GM18951 (cell line): ENCODE measurements around the gene NBPF1.

ENCODE experiments used
- POLR2A ChIP-seq: IDR thresholded peaks from 4 replicates; pipeline ENCODE4 v1.6.1; 2011; ENCODE audit warnings: mild to moderate bottlenecking; ENCODE audit not compliant: insufficient read length, insufficient read depth; ENCODE audit errors: extremely low read depth
- in situ Hi-C: fragments of 300-500 bp; cut with MboI; formaldehyde crosslinking; loops from one replicate; pipeline ENCODE4 v1.12.0; 2022; ENCODE audit warnings: low sequenced_read_pairs, mixed read lengths, inconsistent platforms; ENCODE audit not compliant: unreplicated experiment

NBPF1 gene

DNA sequence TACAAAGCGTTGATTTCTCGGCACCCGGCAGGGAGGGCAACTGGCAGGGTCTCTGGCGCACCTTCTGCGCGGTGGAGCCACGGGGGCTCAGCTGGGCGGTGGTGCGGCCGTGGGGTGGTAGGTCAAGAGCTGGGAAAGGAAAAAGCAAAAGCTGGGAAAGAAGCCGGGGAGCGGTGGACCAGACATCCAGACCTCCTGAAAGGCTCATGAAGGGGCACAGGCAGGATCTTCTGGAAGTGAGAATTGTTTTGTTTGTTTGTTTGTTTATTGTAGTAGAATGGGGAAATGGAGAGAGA, 92.1 kb downstream of the NBPF1 start:
- in situ Hi-C loops = loop anchor here (25.0 kb wide), 2 partner anchors 116 to 391 kb away; partner anchors contain the start of gene CROCC
- TF ChIP-seq POLR2A = no peak

DNA sequence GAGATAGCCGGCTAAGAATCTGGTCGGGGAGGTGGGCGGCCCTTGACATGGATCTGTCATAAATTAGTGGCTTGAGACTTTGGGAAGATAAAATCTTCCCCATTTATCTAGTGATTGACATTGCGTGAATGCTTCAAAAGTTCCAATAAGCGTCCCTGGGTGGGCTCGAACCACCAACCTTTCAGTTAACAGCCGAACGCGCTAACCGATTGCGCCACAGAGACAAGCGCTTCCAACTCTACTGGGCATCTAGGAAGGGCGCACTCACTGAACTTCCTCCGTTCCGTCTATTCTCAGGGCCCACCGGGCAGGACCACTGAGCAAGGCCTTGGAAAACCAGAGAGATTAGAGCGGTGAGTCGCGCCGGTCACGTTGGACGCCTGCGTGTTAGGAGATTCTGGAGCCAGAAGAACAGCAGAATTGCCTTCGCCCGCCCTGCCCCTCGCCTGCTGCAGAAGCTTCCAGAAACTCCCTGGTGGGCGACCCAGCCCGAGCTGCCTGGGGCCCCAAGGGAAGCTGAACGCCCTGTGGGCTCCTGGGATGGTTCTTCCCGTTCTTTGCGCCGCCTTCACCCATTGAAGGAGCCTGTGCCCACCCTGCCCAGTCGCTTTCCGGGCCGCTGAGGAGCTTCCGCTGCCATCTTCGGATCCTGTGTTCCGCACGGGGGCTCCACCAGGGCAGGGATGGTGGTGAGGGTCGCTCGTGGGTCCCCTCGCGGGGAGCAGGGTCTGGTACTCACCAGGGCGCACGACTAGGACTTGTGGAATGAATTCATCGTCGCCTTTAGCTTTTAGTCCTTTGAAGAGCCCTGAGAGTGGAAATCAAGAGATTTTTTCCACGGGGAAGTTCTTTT, 92.7 kb downstream of the NBPF1 start:
- in situ Hi-C loops = loop anchor here (25.0 kb wide), 2 partner anchors 117 to 392 kb away; partner anchors contain the start of gene CROCC

DNA sequence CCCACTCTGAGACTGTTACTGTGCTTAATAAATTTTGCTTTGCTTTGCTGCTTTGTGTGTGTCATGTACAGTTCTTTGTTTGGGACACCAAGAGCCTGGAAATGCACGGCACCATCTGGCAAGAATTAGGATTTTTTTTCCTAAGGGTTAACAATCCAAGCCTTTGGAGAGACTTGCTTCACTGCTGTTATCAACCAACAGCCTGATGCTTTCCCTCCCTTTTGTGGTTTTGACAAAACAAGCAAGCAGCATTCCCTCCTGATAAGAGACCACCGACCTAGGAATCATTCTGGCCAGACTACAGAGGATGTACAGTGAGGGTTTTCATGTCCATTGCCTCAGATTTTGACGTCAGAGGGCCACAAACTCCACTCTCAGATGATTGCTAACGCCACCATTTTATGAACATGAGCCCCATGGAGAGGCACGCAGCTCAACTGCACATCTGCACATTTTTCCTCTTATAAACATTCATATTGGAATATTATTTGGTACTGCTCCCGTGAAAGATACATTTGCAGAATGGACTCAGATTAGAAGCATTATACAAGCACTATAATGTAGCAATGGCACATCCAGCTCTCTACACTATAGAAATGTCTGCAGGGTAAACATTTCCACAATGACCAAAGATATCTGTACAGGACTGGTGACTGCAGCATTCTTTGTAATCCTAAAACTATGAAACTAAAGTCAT, 94.0 kb downstream of the NBPF1 start:
- in situ Hi-C loops = loop anchor here (25.0 kb wide), 2 partner anchors 118 to 393 kb away; partner anchors contain the start of gene CROCC

DNA sequence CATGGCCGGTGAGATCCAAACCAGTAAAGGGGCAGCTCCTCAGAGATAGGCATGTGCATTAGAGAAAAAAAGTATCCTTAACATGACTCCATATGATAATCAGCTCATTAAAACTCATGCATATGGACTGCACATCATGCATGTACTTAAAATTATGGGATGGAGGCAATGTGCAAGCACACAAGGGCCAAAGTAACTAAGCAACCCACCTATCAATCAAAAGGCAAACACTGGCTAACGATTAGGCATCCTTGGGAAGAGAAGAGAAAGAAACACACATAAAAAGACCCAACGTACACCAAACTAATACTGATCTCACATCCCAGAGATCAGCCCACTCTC, 94.5 kb downstream of the NBPF1 start:
- in situ Hi-C loops = loop anchor here (25.0 kb wide), 2 partner anchors 118 to 393 kb away; partner anchors contain the start of gene CROCC

DNA sequence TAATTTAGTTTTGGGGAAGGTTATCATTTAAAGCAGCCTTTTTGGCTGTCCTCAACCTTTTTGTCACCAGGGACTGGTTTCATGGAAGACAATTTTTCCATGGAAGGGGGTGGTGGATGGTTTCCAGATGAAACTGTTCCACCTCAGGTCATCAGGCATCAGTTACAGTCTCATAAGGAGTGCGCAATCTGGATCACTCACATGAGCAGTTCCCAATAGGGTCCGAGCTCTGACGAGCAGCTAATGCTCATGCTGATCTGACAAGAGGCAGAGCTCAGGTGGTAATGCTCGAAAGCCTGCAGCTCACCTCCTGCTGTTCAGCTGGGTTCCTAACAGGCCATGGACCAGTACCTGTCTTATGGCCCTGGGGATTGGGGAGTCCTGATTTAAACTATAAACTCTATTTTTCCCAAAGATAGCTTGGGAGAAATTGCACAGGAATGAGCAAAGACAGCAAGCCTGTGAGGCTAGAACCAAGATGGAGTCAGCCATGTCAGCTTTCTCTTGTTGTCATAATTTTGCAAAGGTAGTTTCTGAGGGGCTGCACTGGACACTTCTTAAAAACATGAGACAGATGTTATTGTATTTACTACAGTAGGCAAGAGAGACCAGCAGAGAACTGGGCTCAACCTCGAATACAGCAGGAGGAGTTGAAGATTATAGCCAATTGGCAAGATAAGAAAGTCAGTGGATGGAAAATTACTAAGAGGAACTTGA, 96.5 kb downstream of the NBPF1 start:
- in situ Hi-C loops = loop anchor here (25.0 kb wide), 2 partner anchors 120 to 395 kb away; partner anchors contain the start of gene CROCC

DNA sequence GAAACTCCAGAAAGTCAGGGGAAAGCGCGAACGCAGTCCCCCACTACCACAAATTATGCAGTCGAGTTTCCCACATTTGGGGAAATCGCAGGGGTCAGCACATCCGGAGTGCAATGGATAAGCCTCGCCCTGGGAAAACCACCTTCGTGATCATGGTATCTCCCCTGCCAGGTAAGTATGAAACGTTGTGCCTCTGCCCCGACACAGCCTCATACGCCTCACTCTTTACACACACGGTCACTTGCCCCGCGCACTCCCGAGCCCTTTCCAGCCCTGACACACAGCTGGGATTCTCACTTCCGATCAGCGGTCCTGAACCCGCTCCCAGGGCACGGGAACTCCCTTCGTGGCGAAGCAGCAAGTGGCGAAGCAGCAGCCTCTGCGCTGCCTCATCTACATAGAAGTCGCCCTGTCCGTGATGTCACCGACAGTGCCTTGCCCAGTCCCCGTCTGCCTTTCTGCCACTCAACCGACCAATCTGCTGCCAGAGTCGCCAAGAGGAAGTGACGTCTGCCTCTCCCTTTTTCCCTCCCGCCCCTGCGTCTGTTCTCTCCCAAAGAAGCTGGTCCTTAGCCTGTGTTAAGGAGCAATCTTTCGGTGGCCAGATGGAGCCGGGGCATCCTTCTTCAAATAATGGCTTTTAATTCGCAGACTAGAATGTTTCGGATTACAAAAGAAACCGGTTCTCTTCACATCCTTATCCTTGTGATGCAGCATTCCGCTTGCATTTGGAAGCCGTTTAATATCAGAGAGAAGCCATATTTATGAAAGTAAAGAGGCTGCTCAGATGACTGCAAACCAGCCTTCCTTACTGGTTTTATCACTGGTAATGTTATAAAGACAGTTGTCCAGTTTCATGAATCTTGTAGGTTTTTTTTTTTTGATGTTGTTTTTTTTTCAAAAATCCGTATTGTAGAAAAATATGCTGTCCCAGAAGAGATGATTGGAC, 99.0 kb downstream of the NBPF1 start, which contains the start of gene RNU1-1:
RNU1-1 (minus strand) TSS at position 179 of the 949 bp plus-strand sequence.
- in situ Hi-C loops = loop anchor here (25.0 kb wide), 2 partner anchors 123 to 398 kb away; partner anchors contain the start of gene CROCC

DNA sequence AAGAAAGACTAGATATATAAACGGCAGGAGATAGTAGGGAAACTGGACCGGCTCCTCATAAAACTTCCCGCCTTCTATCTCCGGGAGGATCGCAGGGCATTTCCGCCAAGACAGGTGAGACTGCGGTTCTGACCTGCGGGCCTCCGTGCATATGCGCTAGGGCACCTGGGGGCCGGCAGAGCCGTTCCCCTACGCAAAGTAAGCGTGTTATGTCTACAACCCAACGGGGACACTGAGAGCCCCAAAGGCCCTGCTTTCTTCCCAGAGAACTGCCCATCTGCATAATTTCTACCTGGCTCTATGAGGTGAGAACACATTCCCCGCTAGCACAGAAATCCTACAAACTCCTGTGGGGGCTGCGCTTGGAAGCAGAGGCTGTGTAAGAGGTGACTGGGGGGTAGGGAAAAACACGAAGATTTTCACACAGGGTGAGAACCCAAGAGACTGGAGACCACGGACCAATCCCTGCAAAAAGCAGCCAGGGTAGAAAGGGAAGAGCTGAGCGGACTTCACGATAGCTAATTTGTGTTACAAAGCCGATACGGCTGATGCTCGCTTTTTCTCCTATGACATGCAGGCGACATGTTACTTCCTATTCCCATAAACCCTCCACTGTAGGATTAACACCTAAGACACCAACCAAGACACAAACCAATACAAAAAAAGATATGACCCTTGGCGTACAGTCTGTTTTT, 99.8 kb downstream of the NBPF1 start:
- in situ Hi-C loops = loop anchor here (25.0 kb wide), 2 partner anchors 124 to 399 kb away; partner anchors contain the start of gene CROCC
- TF ChIP-seq POLR2A = peak; percentile 77

DNA sequence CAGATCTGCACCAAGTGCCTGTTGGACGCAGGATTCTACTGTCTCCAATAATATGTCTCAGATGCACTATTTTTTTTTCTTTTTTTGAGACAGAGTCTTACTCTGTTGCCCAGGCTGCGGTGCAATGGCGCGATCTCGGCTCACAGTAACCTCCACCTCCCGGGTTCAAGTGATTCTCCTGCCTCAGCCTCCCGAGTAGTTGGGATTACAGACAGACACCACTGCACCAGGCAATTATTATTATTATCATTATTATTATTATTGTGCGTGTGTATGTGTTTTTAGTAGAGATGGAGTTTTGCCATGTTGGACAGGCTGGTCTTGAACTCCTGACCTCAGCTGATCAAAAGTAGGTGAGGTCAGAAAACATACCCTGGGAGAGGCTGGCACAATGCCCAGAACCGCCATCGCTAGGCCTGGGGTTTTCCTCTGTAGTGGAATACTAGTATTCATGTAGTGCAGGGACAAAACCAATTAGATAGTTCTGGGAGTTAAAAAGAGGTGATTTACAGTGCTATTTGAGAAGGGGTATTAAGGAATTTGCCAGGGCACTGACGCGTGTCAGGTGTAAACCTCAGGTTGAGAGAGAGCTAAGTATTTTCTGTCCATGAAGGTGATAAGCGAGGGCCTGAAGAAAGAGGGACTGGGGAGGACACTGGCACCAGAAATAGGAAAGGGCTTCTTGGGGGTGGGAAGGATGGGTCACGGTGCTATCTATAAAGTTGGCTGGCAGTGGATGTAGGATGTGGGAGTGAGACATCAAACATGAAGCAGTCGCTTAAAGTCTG, 100.5 kb downstream of the NBPF1 start:
- in situ Hi-C loops = loop anchor here (25.0 kb wide), 2 partner anchors 124 to 399 kb away; partner anchors contain the start of gene CROCC
